ENCODE data around the gene SSX2IP. TPM values are rescaled to one million over a fixed set of nuclear protein-coding genes. Genes with fewer than 3 reads are reported as not detected.

SSX2IP gene
- total and polyA plus RNA-seq, 9 of the 15 experiments (the other 6 are each of a cell fraction or from before 2014, with no cell fraction given): 20.6 to 96.7 (median 61.7) TPM

- TF ChIP-seq ZNF407 (IDR thresholded peaks at IDR 0.05; ENCODE audit: low read depth) (no peak), PATZ1 (CRISPR knock-in tag; IDR thresholded peaks at IDR 0.05; ENCODE audit: borderline replicate concordance) (no peak), MLLT1 (IDR thresholded peaks at IDR 0.05) (peak; percentile 57 to 69; a peak in 3 of 4 replicates), ZNF174 (CRISPR knock-in tag; IDR thresholded peaks at IDR 0.05) (no peak), ETS2 (tag; IDR thresholded peaks at IDR 0.05; ENCODE audit: borderline replicate concordance, poor library complexity, severe bottlenecking) (no peak), SMARCC2 (IDR thresholded peaks at IDR 0.05; ENCODE audit: low read depth) (peak; percentile 32; the same call in 1 of the 2 replicates), ADNP (tag; IDR thresholded peaks at IDR 0.05) (no peak), ZNF785 (CRISPR knock-in tag; IDR thresholded peaks at IDR 0.05) (no peak), HIVEP1 (CRISPR knock-in tag; IDR thresholded peaks at IDR 0.05) (no peak), RNF2 (IDR thresholded peaks at IDR 0.05) (no peak), KDM4B (IDR thresholded peaks at IDR 0.05; ENCODE audit: borderline replicate concordance in 2 of 2, low read depth in 1 of 2) (no peak), KDM5B (IDR thresholded peaks at IDR 0.05; ENCODE audit: insufficient replicate concordance, low read depth, low read length) (peak; percentile 23), CCNT2 (IDR thresholded peaks at IDR 0.05; ENCODE audit: borderline replicate concordance, extremely low read depth, insufficient read length, low read depth, low read length) (no peak), MEF2A (IDR thresholded peaks at IDR 0.05; ENCODE audit: control insufficient read depth, low read depth, low read length) (no peak)
Measured at GRCh38 chr1:84689514-84690396, 506 bp downstream of the SSX2IP start (continued).

Data from K562 (cell line).